GM23338 (cell line): ENCODE measurements around the gene USP49.
A peak's percentile ranks its signal among the peaks of the same experiment; 100 is the strongest.

Experiments used
- CREB1 ChIP-seq: fragments of 250-450 bp; sonication (Bioruptor Pico); IDR thresholded peaks from 2 replicates; pipeline ENCODE4 v1.5.0; 2020; ENCODE audit warnings: low read depth, mild to moderate bottlenecking, moderate library complexity
- EZH2 ChIP-seq: fragments of 200-600 bp; sonication (generic); IDR thresholded peaks from one replicate; pipeline ENCODE4 v1.8.0; 2017; ENCODE audit warnings: antibody characterized with exemption, mild to moderate bottlenecking, low read depth; ENCODE audit not compliant: unreplicated experiment
- EZH2phosphoT487 ChIP-seq: fragments of 200-600 bp; sonication (generic); IDR thresholded peaks from one replicate; pipeline ENCODE4 v1.8.1; 2018; ENCODE audit warnings: antibody characterized with exemption; ENCODE audit not compliant: unreplicated experiment
- JUNB ChIP-seq: IDR thresholded peaks from one replicate; pipeline ENCODE4 v1.6.1; 2016; ENCODE audit warnings: antibody characterized with exemption; ENCODE audit not compliant: unreplicated experiment
- NANOG ChIP-seq: IDR thresholded peaks from 2 replicates; pipeline ENCODE4 v1.6.1; 2016; ENCODE audit warnings: antibody characterized with exemption, borderline replicate concordance
- POLR2AphosphoS5 ChIP-seq: IDR thresholded peaks from 2 replicates; pipeline ENCODE4 v1.6.1; 2016; ENCODE audit warnings: antibody characterized with exemption, low read depth
- STAT1 ChIP-seq: IDR thresholded peaks from one replicate; pipeline ENCODE4 v1.6.1; 2016; ENCODE audit warnings: antibody characterized with exemption; ENCODE audit not compliant: unreplicated experiment
- ZNF114 ChIP-seq: fragments of 250-450 bp; sonication (Bioruptor Pico); IDR thresholded peaks from 2 replicates; pipeline ENCODE4 v1.5.0; 2020; ENCODE audit warnings: mild to moderate bottlenecking, moderate library complexity
- ZNF331 ChIP-seq: fragments of 250-450 bp; sonication (Bioruptor Pico); IDR thresholded peaks from 2 replicates; pipeline ENCODE4 v1.5.0; 2020; ENCODE audit warnings: low read depth, mild to moderate bottlenecking, moderate library complexity
- TF ChIP-seq, protein P1 (sequence below), 2 experiments: fragments of 200-600 bp in 1 of 2; sonication (generic) in 1 of 2; conservative IDR thresholded peaks; 2 replicates each; pipeline versions ENCODE4 v1.5.1 to v1.6.1; 2016 to 2017; ENCODE audit warnings: antibody characterized with exemption in 2 of 2, low read depth in 2 of 2, mild to moderate bottlenecking in 2 of 2, moderate library complexity in 1 of 2
- TF ChIP-seq, protein P2 (sequence below): IDR thresholded peaks from one replicate; pipeline ENCODE4 v1.6.1; 2018; ENCODE audit warnings: antibody characterized with exemption; ENCODE audit not compliant: unreplicated experiment
- TF ChIP-seq, protein P3 (sequence below): IDR thresholded peaks from 2 replicates; pipeline ENCODE4 v1.6.1; 2016; ENCODE audit warnings: antibody characterized with exemption
- TF ChIP-seq, protein P4 (sequence below): fragments of 250-450 bp; sonication (Bioruptor Pico); IDR thresholded peaks from 2 replicates; pipeline ENCODE4 v1.5.0; 2020; ENCODE audit warnings: mild to moderate bottlenecking, moderate library complexity

DNA sequence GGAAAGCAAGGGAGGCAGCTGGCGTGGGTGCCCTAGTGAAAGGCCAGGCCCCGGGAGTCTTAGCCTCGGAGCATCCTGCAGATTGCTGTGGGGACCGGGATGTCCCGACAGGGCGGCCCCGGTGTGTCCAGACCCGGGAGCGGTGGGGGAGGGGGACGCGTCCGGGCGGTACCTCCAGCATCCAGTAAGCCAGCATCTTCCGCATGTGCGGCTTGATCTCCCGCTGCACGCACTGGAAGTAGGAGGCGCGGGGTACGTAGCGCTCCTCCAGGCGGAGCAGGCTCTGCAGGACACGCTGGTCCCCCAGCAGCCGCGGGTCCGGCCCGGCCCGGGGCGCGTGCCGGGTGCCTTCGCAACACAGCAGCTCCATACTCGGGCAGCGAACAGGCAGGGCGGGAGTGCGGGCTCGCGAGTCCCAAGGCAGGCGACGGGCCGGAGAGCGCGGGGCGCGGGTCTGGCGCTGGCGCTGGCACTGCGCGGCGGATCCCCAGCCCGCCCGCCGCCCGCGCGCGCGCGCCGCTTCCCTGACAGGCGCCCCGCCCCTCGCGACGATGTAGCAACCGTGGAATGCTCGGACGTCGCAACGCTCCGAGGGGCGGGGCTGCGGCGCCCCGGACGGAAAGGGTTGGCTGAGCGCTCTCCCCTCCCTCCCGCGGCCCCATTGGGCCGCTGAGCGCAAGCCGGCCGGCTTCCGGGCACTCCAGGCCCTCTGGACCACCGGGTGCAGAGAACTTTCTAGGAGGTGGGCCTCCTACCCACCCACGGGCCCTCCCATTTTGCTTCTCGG, 46.3 kb upstream of the USP49 start, which contains the start of gene CCND3:
- TF ChIP-seq, protein P1, sequence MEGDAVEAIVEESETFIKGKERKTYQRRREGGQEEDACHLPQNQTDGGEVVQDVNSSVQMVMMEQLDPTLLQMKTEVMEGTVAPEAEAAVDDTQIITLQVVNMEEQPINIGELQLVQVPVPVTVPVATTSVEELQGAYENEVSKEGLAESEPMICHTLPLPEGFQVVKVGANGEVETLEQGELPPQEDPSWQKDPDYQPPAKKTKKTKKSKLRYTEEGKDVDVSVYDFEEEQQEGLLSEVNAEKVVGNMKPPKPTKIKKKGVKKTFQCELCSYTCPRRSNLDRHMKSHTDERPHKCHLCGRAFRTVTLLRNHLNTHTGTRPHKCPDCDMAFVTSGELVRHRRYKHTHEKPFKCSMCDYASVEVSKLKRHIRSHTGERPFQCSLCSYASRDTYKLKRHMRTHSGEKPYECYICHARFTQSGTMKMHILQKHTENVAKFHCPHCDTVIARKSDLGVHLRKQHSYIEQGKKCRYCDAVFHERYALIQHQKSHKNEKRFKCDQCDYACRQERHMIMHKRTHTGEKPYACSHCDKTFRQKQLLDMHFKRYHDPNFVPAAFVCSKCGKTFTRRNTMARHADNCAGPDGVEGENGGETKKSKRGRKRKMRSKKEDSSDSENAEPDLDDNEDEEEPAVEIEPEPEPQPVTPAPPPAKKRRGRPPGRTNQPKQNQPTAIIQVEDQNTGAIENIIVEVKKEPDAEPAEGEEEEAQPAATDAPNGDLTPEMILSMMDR (conservative IDR thresholded peaks at IDR 0.05; ENCODE audit: low read depth in 2 of 2) = no peak
- TF ChIP-seq EZH2 = no peak
- TF ChIP-seq, protein P2, sequence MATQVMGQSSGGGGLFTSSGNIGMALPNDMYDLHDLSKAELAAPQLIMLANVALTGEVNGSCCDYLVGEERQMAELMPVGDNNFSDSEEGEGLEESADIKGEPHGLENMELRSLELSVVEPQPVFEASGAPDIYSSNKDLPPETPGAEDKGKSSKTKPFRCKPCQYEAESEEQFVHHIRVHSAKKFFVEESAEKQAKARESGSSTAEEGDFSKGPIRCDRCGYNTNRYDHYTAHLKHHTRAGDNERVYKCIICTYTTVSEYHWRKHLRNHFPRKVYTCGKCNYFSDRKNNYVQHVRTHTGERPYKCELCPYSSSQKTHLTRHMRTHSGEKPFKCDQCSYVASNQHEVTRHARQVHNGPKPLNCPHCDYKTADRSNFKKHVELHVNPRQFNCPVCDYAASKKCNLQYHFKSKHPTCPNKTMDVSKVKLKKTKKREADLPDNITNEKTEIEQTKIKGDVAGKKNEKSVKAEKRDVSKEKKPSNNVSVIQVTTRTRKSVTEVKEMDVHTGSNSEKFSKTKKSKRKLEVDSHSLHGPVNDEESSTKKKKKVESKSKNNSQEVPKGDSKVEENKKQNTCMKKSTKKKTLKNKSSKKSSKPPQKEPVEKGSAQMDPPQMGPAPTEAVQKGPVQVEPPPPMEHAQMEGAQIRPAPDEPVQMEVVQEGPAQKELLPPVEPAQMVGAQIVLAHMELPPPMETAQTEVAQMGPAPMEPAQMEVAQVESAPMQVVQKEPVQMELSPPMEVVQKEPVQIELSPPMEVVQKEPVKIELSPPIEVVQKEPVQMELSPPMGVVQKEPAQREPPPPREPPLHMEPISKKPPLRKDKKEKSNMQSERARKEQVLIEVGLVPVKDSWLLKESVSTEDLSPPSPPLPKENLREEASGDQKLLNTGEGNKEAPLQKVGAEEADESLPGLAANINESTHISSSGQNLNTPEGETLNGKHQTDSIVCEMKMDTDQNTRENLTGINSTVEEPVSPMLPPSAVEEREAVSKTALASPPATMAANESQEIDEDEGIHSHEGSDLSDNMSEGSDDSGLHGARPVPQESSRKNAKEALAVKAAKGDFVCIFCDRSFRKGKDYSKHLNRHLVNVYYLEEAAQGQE = no peak
- peak; percentile 43; the same call in 1 of the 2 replicates for TF ChIP-seq POLR2AphosphoS5
- no peak for TF ChIP-seq JUNB
- no peak for TF ChIP-seq EZH2phosphoT487
- TF ChIP-seq, protein P3, sequence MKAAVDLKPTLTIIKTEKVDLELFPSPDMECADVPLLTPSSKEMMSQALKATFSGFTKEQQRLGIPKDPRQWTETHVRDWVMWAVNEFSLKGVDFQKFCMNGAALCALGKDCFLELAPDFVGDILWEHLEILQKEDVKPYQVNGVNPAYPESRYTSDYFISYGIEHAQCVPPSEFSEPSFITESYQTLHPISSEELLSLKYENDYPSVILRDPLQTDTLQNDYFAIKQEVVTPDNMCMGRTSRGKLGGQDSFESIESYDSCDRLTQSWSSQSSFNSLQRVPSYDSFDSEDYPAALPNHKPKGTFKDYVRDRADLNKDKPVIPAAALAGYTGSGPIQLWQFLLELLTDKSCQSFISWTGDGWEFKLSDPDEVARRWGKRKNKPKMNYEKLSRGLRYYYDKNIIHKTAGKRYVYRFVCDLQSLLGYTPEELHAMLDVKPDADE = no peak
- TF ChIP-seq STAT1 = no peak
- TF ChIP-seq CREB1 = no peak
- TF ChIP-seq, protein P4, sequence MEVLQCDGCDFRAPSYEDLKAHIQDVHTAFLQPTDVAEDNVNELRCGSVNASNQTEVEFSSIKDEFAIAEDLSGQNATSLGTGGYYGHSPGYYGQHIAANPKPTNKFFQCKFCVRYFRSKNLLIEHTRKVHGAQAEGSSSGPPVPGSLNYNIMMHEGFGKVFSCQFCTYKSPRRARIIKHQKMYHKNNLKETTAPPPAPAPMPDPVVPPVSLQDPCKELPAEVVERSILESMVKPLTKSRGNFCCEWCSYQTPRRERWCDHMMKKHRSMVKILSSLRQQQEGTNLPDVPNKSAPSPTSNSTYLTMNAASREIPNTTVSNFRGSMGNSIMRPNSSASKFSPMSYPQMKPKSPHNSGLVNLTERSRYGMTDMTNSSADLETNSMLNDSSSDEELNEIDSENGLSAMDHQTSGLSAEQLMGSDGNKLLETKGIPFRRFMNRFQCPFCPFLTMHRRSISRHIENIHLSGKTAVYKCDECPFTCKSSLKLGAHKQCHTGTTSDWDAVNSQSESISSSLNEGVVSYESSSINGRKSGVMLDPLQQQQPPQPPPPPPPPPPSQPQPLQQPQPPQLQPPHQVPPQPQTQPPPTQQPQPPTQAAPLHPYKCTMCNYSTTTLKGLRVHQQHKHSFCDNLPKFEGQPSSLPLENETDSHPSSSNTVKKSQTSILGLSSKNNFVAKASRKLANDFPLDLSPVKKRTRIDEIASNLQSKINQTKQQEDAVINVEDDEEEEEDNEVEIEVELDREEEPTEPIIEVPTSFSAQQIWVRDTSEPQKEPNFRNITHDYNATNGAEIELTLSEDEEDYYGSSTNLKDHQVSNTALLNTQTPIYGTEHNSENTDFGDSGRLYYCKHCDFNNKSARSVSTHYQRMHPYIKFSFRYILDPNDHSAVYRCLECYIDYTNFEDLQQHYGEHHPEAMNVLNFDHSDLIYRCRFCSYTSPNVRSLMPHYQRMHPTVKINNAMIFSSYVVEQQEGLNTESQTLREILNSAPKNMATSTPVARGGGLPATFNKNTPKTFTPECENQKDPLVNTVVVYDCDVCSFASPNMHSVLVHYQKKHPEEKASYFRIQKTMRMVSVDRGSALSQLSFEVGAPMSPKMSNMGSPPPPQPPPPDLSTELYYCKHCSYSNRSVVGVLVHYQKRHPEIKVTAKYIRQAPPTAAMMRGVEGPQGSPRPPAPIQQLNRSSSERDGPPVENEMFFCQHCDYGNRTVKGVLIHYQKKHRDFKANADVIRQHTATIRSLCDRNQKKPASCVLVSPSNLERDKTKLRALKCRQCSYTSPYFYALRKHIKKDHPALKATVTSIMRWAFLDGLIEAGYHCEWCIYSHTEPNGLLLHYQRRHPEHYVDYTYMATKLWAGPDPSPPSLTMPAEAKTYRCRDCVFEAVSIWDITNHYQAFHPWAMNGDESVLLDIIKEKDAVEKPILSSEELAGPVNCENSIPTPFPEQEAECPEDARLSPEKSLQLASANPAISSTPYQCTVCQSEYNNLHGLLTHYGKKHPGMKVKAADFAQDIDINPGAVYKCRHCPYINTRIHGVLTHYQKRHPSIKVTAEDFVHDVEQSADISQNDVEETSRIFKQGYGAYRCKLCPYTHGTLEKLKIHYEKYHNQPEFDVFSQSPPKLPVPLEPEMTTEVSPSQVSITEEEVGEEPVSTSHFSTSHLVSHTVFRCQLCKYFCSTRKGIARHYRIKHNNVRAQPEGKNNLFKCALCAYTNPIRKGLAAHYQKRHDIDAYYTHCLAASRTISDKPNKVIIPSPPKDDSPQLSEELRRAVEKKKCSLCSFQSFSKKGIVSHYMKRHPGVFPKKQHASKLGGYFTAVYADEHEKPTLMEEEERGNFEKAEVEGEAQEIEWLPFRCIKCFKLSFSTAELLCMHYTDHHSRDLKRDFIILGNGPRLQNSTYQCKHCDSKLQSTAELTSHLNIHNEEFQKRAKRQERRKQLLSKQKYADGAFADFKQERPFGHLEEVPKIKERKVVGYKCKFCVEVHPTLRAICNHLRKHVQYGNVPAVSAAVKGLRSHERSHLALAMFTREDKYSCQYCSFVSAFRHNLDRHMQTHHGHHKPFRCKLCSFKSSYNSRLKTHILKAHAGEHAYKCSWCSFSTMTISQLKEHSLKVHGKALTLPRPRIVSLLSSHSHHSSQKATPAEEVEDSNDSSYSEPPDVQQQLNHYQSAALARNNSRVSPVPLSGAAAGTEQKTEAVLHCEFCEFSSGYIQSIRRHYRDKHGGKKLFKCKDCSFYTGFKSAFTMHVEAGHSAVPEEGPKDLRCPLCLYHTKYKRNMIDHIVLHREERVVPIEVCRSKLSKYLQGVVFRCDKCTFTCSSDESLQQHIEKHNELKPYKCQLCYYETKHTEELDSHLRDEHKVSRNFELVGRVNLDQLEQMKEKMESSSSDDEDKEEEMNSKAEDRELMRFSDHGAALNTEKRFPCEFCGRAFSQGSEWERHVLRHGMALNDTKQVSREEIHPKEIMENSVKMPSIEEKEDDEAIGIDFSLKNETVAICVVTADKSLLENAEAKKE (CRISPR knock-in tag) = no peak
- TF ChIP-seq ZNF331 = no peak
- TF ChIP-seq ZNF114 (CRISPR knock-in tag) = no peak
- TF ChIP-seq NANOG = no peak
